ENCODE measurements around the gene OAT.

DNA sequence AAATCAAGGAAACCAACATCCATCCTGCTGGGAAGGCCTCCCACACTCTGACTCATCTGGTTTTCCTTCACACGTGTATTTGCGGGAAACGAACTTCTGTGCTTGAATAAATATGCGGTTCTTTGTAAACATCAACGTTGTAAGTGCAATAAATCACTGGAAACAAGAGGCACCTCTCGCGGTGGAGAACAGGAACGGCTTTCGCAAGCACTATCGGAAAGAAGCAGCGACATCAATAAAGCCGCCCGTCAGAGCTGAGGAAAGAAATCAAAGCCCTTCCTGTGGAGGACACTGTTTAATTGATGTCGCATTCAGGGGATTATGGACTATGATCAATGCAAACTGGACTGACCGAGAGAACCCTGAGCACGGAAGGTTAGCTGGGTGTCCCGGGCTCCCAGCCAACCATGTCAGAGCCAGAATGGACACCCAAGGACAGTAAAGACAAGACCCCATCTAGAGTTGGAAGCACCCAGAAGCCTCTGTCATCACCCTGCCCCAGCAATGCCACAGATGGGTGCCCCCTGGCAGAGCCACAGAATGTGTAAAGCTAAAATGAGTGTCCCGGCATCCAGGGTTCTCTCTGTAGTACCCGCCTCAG, 37.6 kb downstream of the OAT start:
- TF ChIP-seq, protein P1, sequence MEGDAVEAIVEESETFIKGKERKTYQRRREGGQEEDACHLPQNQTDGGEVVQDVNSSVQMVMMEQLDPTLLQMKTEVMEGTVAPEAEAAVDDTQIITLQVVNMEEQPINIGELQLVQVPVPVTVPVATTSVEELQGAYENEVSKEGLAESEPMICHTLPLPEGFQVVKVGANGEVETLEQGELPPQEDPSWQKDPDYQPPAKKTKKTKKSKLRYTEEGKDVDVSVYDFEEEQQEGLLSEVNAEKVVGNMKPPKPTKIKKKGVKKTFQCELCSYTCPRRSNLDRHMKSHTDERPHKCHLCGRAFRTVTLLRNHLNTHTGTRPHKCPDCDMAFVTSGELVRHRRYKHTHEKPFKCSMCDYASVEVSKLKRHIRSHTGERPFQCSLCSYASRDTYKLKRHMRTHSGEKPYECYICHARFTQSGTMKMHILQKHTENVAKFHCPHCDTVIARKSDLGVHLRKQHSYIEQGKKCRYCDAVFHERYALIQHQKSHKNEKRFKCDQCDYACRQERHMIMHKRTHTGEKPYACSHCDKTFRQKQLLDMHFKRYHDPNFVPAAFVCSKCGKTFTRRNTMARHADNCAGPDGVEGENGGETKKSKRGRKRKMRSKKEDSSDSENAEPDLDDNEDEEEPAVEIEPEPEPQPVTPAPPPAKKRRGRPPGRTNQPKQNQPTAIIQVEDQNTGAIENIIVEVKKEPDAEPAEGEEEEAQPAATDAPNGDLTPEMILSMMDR (IDR thresholded peaks at IDR 0.05) = no peak
- TF ChIP-seq POLR2A (IDR thresholded peaks at IDR 0.05) = no peak
